Nephron progenitor cell (in vitro differentiated cells): ENCODE measurements around the gene GRID2.
"Not testable (repeated sequence)": the region's sequence is repeated elsewhere in the genome, so short reads cannot be mapped to it uniquely, and the experiment has no call there.

ENCODE experiments used
- DNase-seq: peaks from one replicate; pipeline ENCODE4 v3.0.0; 2021
- H3K27ac Mint-ChIP-seq: 2 replicates; pipeline ENCODE4 v1.8.0; 2021; ENCODE audit warnings: mild to moderate bottlenecking, moderate library complexity, mixed read lengths
- H3K27me3 Mint-ChIP-seq: 2 replicates; pipeline ENCODE4 v1.8.0; 2021; ENCODE audit warnings: mild to moderate bottlenecking, low read depth, mixed read lengths; ENCODE audit not compliant: poor library complexity
- H3K36me3 Mint-ChIP-seq: 2 replicates; pipeline ENCODE4 v1.8.0; 2021; ENCODE audit warnings: low read depth, mixed read lengths
- H3K4me1 Mint-ChIP-seq: 2 replicates; pipeline ENCODE4 v1.8.0; 2021; ENCODE audit warnings: mixed read lengths
- H3K4me3 Mint-ChIP-seq: 2 replicates; pipeline ENCODE4 v1.8.0; 2021; ENCODE audit warnings: mild to moderate bottlenecking, moderate library complexity, mixed read lengths
- H3K9me3 Mint-ChIP-seq: 2 replicates; pipeline ENCODE4 v1.8.0; 2021; ENCODE audit warnings: mild to moderate bottlenecking, moderate library complexity, mixed read lengths
- CTCF ChIP-seq: fragments of 200-600 bp; sonication (generic); IDR thresholded peaks from 2 replicates; pipeline ENCODE4 v1.5.0; 2021; ENCODE audit warnings: antibody characterized with exemption

Gene GRID2

GRCh38 chr4:92406488-92406887, 102.7 kb downstream of the GRID2 start:
- no peaks in the 10 kb centered on the region for H3K4me1 Mint-ChIP-seq
- TF ChIP-seq CTCF: no peak
- no peak overlapping the region for H3K4me3 Mint-ChIP-seq
- no peak for DNase-seq
- no peak overlapping the region for H3K27ac Mint-ChIP-seq
- no peaks in the 10 kb centered on the region for H3K27me3 Mint-ChIP-seq
- H3K9me3 Mint-ChIP-seq: no peaks in the 10 kb centered on the region
- H3K36me3 Mint-ChIP-seq: no peaks in the 10 kb centered on the region

- Mint-ChIP-seq H3K27me3 (peaks cover 4% of the 10 kb centered on the region), H3K36me3 (no peaks in the 10 kb centered on the region)
Observed at GRCh38 chr4:92421920-92422319, 118.2 kb downstream of the GRID2 start.

GRCh38 chr4:92433272-92433758, 129.5 kb downstream of the GRID2 start:
- Mint-ChIP-seq H3K4me1 (no peaks in the 10 kb centered on the region), H3K36me3 (no peaks in the 10 kb centered on the region), H3K4me3 (no peak overlapping the region), H3K27ac (no peak overlapping the region), H3K9me3 (peaks cover 15% of the 10 kb centered on the region), H3K27me3 (no peaks in the 10 kb centered on the region)
- no peak for DNase-seq
- no peak for TF ChIP-seq CTCF

More at GRCh38 chr4:92421920-92422319, 118.2 kb downstream of the GRID2 start:
- H3K27ac Mint-ChIP-seq: no peak overlapping the region
- H3K4me1 Mint-ChIP-seq: no peaks in the 10 kb centered on the region
- no peaks in the 10 kb centered on the region for H3K9me3 Mint-ChIP-seq
- no peak for TF ChIP-seq CTCF
- DNase-seq: no peak
- no peak overlapping the region for H3K4me3 Mint-ChIP-seq

GRCh38 chr4:92438722-92439121, 135.0 kb downstream of the GRID2 start:
- H3K27me3 Mint-ChIP-seq, H3K36me3 Mint-ChIP-seq, H3K9me3 Mint-ChIP-seq, H3K27ac Mint-ChIP-seq, H3K4me3 Mint-ChIP-seq, H3K4me1 Mint-ChIP-seq, DNase-seq: not testable (repeated sequence)

- not testable (repeated sequence) for DNase-seq, H3K4me1 Mint-ChIP-seq, H3K4me3 Mint-ChIP-seq
Observed at GRCh38 chr4:92442131-92442530, 138.4 kb downstream of the GRID2 start.

GRCh38 chr4:92444143-92444843, 140.5 kb downstream of the GRID2 start:
- H3K4me3 Mint-ChIP-seq, H3K36me3 Mint-ChIP-seq, H3K4me1 Mint-ChIP-seq, DNase-seq, H3K27me3 Mint-ChIP-seq, H3K27ac Mint-ChIP-seq: not testable (repeated sequence)
- peaks cover 11% of the 10 kb centered on the region for H3K9me3 Mint-ChIP-seq

More at GRCh38 chr4:92442131-92442530, 138.4 kb downstream of the GRID2 start:
- not testable (repeated sequence) for H3K27me3 Mint-ChIP-seq, H3K36me3 Mint-ChIP-seq, H3K27ac Mint-ChIP-seq
- H3K9me3 Mint-ChIP-seq: peaks cover 11% of the 10 kb centered on the region

GRCh38 chr4:92445127-92445526, 141.4 kb downstream of the GRID2 start:
- H3K4me3 Mint-ChIP-seq: no peak overlapping the region
- no peak for DNase-seq
- no peaks in the 10 kb centered on the region for H3K36me3 Mint-ChIP-seq
- peaks cover 6% of the 10 kb centered on the region for H3K27me3 Mint-ChIP-seq
- TF ChIP-seq CTCF: no peak
- no peak overlapping the region for H3K27ac Mint-ChIP-seq
- H3K9me3 Mint-ChIP-seq: peaks cover 11% of the 10 kb centered on the region
- no peaks in the 10 kb centered on the region for H3K4me1 Mint-ChIP-seq
